ENCODE data around the gene SLC7A9. TPM values are rescaled to one million over a fixed set of nuclear protein-coding genes. Genes with fewer than 3 reads are reported as not detected.
"Not testable (repeated sequence)": the region's sequence is repeated elsewhere in the genome, so short reads cannot be mapped to it uniquely, and the experiment has no call there.

Gene SLC7A9
- total and polyA plus RNA-seq, 7 experiments from 2014 or later: 0.24 to 1.1 (median 0.56) TPM; not detected in 2

GRCh38 chr19:32887572-32888215, 18.1 kb upstream of the SLC7A9 start:
- Mint-ChIP-seq H3K4me3 (no peak overlapping the region), H3K9me3 (peaks cover 0 to 18% (median 10%) of the 10 kb centered on the region in 11 donors), H3K36me3 (peaks cover 0 to 43% (median 19%) of the 10 kb centered on the region in 5 donors), H3K27me3 (no peaks in the 10 kb centered on the region), H3K27ac (no peak overlapping the region), H3K4me1 (no peaks in the 10 kb centered on the region)
- CTCF ChIA-PET: no interaction called here
- Histone ChIP-seq H3K27ac (ENCODE audit: low read depth, low read length) (no peak overlapping the region), H3K4me1 (ENCODE audit: control insufficient read depth in 2 of 2, insufficient read depth in 2 of 2, low read length in 2 of 2) (no peaks in the 10 kb centered on the region), H3K27me3 (ENCODE audit: control insufficient read depth in 2 of 2, insufficient read depth in 2 of 2, low read length in 2 of 2) (no peaks in the 10 kb centered on the region), H3K36me3 (ENCODE audit: control insufficient read depth in 2 of 3, insufficient read depth in 3 of 3, low read length in 3 of 3) (no peaks in the 10 kb centered on the region), H3K9me3 (ENCODE audit: control insufficient read depth in 2 of 3, low read length in 3 of 3) (peaks cover 0 to 18% (median 2%) of the 10 kb centered on the region in 3 experiments), H3K4me3 (ENCODE audit: low read length) (no peak overlapping the region)
- intact Hi-C loops (cut with micrococcal nuclease): loop anchor here in 1 of 2 donors (10.0 kb wide), 1 partner anchor 93 kb away; no protein-coding TSS in a partner anchor
- no peak for DNase-seq
- ATAC-seq: no peak
- POLR2A ChIA-PET: no interaction called here

GRCh38 chr19:32886241-32886640, 16.7 kb upstream of the SLC7A9 start:
- H3K4me3 Mint-ChIP-seq: no peak overlapping the region
- no peaks in the 10 kb centered on the region for H3K27me3 Mint-ChIP-seq
- peaks cover 0 to 5% (median 1%) of the 10 kb centered on the region in 11 donors for H3K9me3 Mint-ChIP-seq
- H3K4me1 Mint-ChIP-seq: no peaks in the 10 kb centered on the region
- Histone ChIP-seq H3K4me1 (ENCODE audit: control insufficient read depth in 2 of 2, insufficient read depth in 2 of 2, low read length in 2 of 2) (no peaks in the 10 kb centered on the region), H3K9me3 (ENCODE audit: control insufficient read depth in 2 of 3, low read length in 3 of 3) (peaks cover 0 to 6% (median 0%) of the 10 kb centered on the region in 3 experiments), H3K36me3 (ENCODE audit: control insufficient read depth in 2 of 3, insufficient read depth in 3 of 3, low read length in 3 of 3) (no peaks in the 10 kb centered on the region), H3K27ac (ENCODE audit: low read depth, low read length) (no peak overlapping the region), H3K27me3 (ENCODE audit: control insufficient read depth in 2 of 2, insufficient read depth in 2 of 2, low read length in 2 of 2) (no peaks in the 10 kb centered on the region), H3K4me3 (ENCODE audit: low read length) (no peak overlapping the region)
- intact Hi-C loops (cut with micrococcal nuclease): loop anchor here in 1 of 2 donors (10.0 kb wide), 1 partner anchor 91 kb away; no protein-coding TSS in a partner anchor
- ChIA-PET CTCF (no interaction called here), POLR2A (no interaction called here)
- H3K36me3 Mint-ChIP-seq: peaks cover 0 to 34% (median 10%) of the 10 kb centered on the region in 5 donors
- ATAC-seq (no peak), DNase-seq (no peak)
- H3K27ac Mint-ChIP-seq: peak overlapping the region in 1 of 9 donors; percentile 49

- peaks cover 0 to 29% (median 8%) of the 10 kb centered on the region in 5 donors for H3K36me3 Mint-ChIP-seq
- POLR2A ChIA-PET; H3K27me3 ChIP-seq (ENCODE audit: control insufficient read depth in 2 of 2, insufficient read depth in 2 of 2, low read length in 2 of 2); H3K4me3 Mint-ChIP-seq; H3K27ac ChIP-seq (ENCODE audit: low read depth, low read length); CTCF ChIA-PET; H3K4me1 ChIP-seq (ENCODE audit: control insufficient read depth in 2 of 2, insufficient read depth in 2 of 2, low read length in 2 of 2); H3K9me3 Mint-ChIP-seq; H3K36me3 ChIP-seq (ENCODE audit: control insufficient read depth in 2 of 3, insufficient read depth in 3 of 3, low read length in 3 of 3); ATAC-seq; H3K27ac Mint-ChIP-seq; H3K4me3 ChIP-seq (ENCODE audit: low read length); DNase-seq; H3K27me3 Mint-ChIP-seq; H3K9me3 ChIP-seq (ENCODE audit: control insufficient read depth in 2 of 3, low read length in 3 of 3); H3K4me1 Mint-ChIP-seq: not testable (repeated sequence)
- intact Hi-C loops (cut with micrococcal nuclease): loop anchor here in 1 of 2 donors (10.0 kb wide), 1 partner anchor 90 kb away; no protein-coding TSS in a partner anchor
Measured at GRCh38 chr19:32885255-32885654, 15.7 kb upstream of the SLC7A9 start.

GRCh38 chr19:32881766-32882165, 12.2 kb upstream of the SLC7A9 start:
- Mint-ChIP-seq H3K36me3 (peaks cover 0 to 39% (median 16%) of the 10 kb centered on the region in 5 donors), H3K4me3 (no peak overlapping the region), H3K9me3 (peaks cover 0 to 1% (median 0%) of the 10 kb centered on the region in 11 donors), H3K27ac (no peak overlapping the region), H3K4me1 (peaks cover 0 to 4% (median 0%) of the 10 kb centered on the region in 7 donors), H3K27me3 (no peaks in the 10 kb centered on the region)
- CTCF ChIA-PET: no interaction called here
- POLR2A ChIA-PET: no interaction called here
- no peaks in the 10 kb centered on the region for H3K4me1 ChIP-seq (ENCODE audit: control insufficient read depth in 2 of 2, insufficient read depth in 2 of 2, low read length in 2 of 2)
- no peaks in the 10 kb centered on the region for H3K27me3 ChIP-seq (ENCODE audit: control insufficient read depth in 2 of 2, insufficient read depth in 2 of 2, low read length in 2 of 2)
- no peaks in the 10 kb centered on the region for H3K36me3 ChIP-seq (ENCODE audit: control insufficient read depth in 2 of 3, insufficient read depth in 3 of 3, low read length in 3 of 3)
- intact Hi-C loops (cut with micrococcal nuclease): loop anchor here in 1 of 2 donors (10.0 kb wide), 1 partner anchor 87 kb away; no protein-coding TSS in a partner anchor
- DNase-seq (no peak), ATAC-seq (no peak)
- H3K9me3 ChIP-seq (ENCODE audit: control insufficient read depth in 2 of 3, low read length in 3 of 3): no peaks in the 10 kb centered on the region
- no peak overlapping the region for H3K4me3 ChIP-seq (ENCODE audit: low read length)
- no peak overlapping the region for H3K27ac ChIP-seq (ENCODE audit: low read depth, low read length)

- no peak for ATAC-seq
- no peaks in the 10 kb centered on the region for H3K4me1 ChIP-seq (ENCODE audit: control insufficient read depth in 2 of 2, insufficient read depth in 2 of 2, low read length in 2 of 2)
- CTCF ChIA-PET: no interaction called here
Measured at GRCh38 chr19:32880622-32881021, 11.1 kb upstream of the SLC7A9 start.

GRCh38 chr19:32879741-32880140, 10.2 kb upstream of the SLC7A9 start:
- H3K36me3 ChIP-seq (ENCODE audit: control insufficient read depth in 2 of 3, insufficient read depth in 3 of 3, low read length in 3 of 3): no peaks in the 10 kb centered on the region
- no peak for DNase-seq
- Mint-ChIP-seq H3K27ac (peak overlapping the region in 1 of 9 donors; percentile 29), H3K9me3 (no peaks in the 10 kb centered on the region), H3K4me3 (no peak overlapping the region), H3K4me1 (peaks cover 0 to 4% (median 0%) of the 10 kb centered on the region in 7 donors), H3K36me3 (peaks cover 0 to 27% (median 13%) of the 10 kb centered on the region in 5 donors), H3K27me3 (no peaks in the 10 kb centered on the region)
- no peak overlapping the region for H3K4me3 ChIP-seq (ENCODE audit: low read length)
- intact Hi-C loops (cut with micrococcal nuclease): loop anchor here in 1 of 2 donors (10.0 kb wide), 1 partner anchor 85 kb away; no protein-coding TSS in a partner anchor
- ChIA-PET CTCF (no interaction called here), POLR2A (no interaction called here)
- no peak overlapping the region for H3K27ac ChIP-seq (ENCODE audit: low read depth, low read length)
- H3K4me1 ChIP-seq (ENCODE audit: control insufficient read depth in 2 of 2, insufficient read depth in 2 of 2, low read length in 2 of 2): no peaks in the 10 kb centered on the region
- H3K27me3 ChIP-seq (ENCODE audit: control insufficient read depth in 2 of 2, insufficient read depth in 2 of 2, low read length in 2 of 2): no peaks in the 10 kb centered on the region
- no peaks in the 10 kb centered on the region for H3K9me3 ChIP-seq (ENCODE audit: control insufficient read depth in 2 of 3, low read length in 3 of 3)
- ATAC-seq: no peak

More at GRCh38 chr19:32880622-32881021, 11.1 kb upstream of the SLC7A9 start:
- intact Hi-C loops (cut with micrococcal nuclease): loop anchor here in 1 of 2 donors (10.0 kb wide), 1 partner anchor 86 kb away; no protein-coding TSS in a partner anchor
- Histone ChIP-seq H3K9me3 (ENCODE audit: control insufficient read depth in 2 of 3, low read length in 3 of 3) (no peaks in the 10 kb centered on the region), H3K4me3 (ENCODE audit: low read length) (no peak overlapping the region), H3K36me3 (ENCODE audit: control insufficient read depth in 2 of 3, insufficient read depth in 3 of 3, low read length in 3 of 3) (no peaks in the 10 kb centered on the region), H3K27ac (ENCODE audit: low read depth, low read length) (no peak overlapping the region), H3K27me3 (ENCODE audit: control insufficient read depth in 2 of 2, insufficient read depth in 2 of 2, low read length in 2 of 2) (no peaks in the 10 kb centered on the region)
- Mint-ChIP-seq H3K4me1 (peaks cover 0 to 4% (median 0%) of the 10 kb centered on the region in 7 donors), H3K27me3 (no peaks in the 10 kb centered on the region), H3K36me3 (peaks cover 0 to 33% (median 16%) of the 10 kb centered on the region in 5 donors), H3K27ac (no peak overlapping the region), H3K4me3 (no peak overlapping the region), H3K9me3 (no peaks in the 10 kb centered on the region)
- POLR2A ChIA-PET: no interaction called here
- DNase-seq: no peak

GRCh38 chr19:32878988-32879387, 9.4 kb upstream of the SLC7A9 start:
- ATAC-seq: no peak
- H3K4me1 ChIP-seq (ENCODE audit: control insufficient read depth in 2 of 2, insufficient read depth in 2 of 2, low read length in 2 of 2): no peaks in the 10 kb centered on the region
- ChIA-PET POLR2A (no interaction called here), CTCF (no interaction called here)
- H3K27ac Mint-ChIP-seq: no peak overlapping the region
- no peak overlapping the region for H3K4me3 ChIP-seq (ENCODE audit: low read length)
- no peaks in the 10 kb centered on the region for H3K27me3 Mint-ChIP-seq
- H3K4me1 Mint-ChIP-seq: peaks cover 0 to 4% (median 0%) of the 10 kb centered on the region in 7 donors
- H3K27ac ChIP-seq (ENCODE audit: low read depth, low read length): no peak overlapping the region
- no peaks in the 10 kb centered on the region for H3K27me3 ChIP-seq (ENCODE audit: control insufficient read depth in 2 of 2, insufficient read depth in 2 of 2, low read length in 2 of 2)
- peaks cover 0 to 27% (median 9%) of the 10 kb centered on the region in 5 donors for H3K36me3 Mint-ChIP-seq
- no peak for DNase-seq
- no peaks in the 10 kb centered on the region for H3K36me3 ChIP-seq (ENCODE audit: control insufficient read depth in 2 of 3, insufficient read depth in 3 of 3, low read length in 3 of 3)
- H3K4me3 Mint-ChIP-seq: no peak overlapping the region
- intact Hi-C loops (cut with micrococcal nuclease): no loop called here
- H3K9me3 ChIP-seq (ENCODE audit: control insufficient read depth in 2 of 3, low read length in 3 of 3): no peaks in the 10 kb centered on the region
- no peaks in the 10 kb centered on the region for H3K9me3 Mint-ChIP-seq

Measured in naive thymus-derived CD4-positive, alpha-beta T cell (primary cell).